Colonic mucosa (tissue), 4 donors: ENCODE data around the gene ACCSL. TPM values are rescaled to one million over a fixed set of nuclear protein-coding genes. Genes with fewer than 3 reads are reported as not detected.

Source experiments
- DNase-seq: peaks from one replicate; pipeline ENCODE4 v3.0.0-alpha.2; 2020
- H3K27ac ChIP-seq: fragments of 200-600 bp; one replicate; pipeline ENCODE4 v1.8.0; 2021
- H3K27me3 ChIP-seq: fragments of 200-600 bp; one replicate; pipeline ENCODE4 v1.8.0; 2021
- H3K36me3 ChIP-seq: fragments of 200-600 bp; one replicate; pipeline ENCODE4 v1.8.0; 2021
- H3K4me1 ChIP-seq: fragments of 200-600 bp; one replicate; pipeline ENCODE4 v1.8.0; 2021; ENCODE audit warnings: mild to moderate bottlenecking
- H3K4me3 ChIP-seq: fragments of 200-600 bp; one replicate; pipeline ENCODE4 v1.8.0; 2021
- H3K9ac ChIP-seq, 2 donors: one replicate each; pipeline ENCODE4 v1.7.0; 2013; ENCODE audit warnings: control low read depth in 2 of 2, low read depth in 2 of 2, low read length in 2 of 2
- H3K9me3 ChIP-seq: fragments of 200-600 bp; one replicate; pipeline ENCODE4 v1.8.0; 2021
- CTCF ChIP-seq: fragments of 200-600 bp; IDR thresholded peaks from one replicate; pipeline ENCODE4 v1.8.0; 2022; ENCODE audit warnings: antibody characterized with exemption, mild to moderate bottlenecking
- intact Hi-C: fragments of 100-400 bp; cut with DNase I; formaldehyde crosslinking; loops from one replicate; pipeline ENCODE4 v1.14.1; 2022
- total RNA-seq, 2 donors: library from RNA; stranded (reverse); fragmentation: NEBNext Ultra II Directional in 1 of 2; extraction: Animal tissue kit (Norgen Biotek cat#: 25700) in 1 of 2; gene quantifications; one replicate each; pipeline ENCODE4 v1.2.1, GENCODE V29; 2021
- donor health status: healthy.
- donor health status: DM: no; HTN: no; CAD: no.
- donor health status: DM: no; HTN: no; CAD: no.

The ACCSL gene
- total RNA-seq, 2 donors from 2014 or later, result not detected

- H3K9me3 ChIP-seq, result no peaks in the 10 kb centered on the region
- DNase-seq, result no peak
- H3K36me3 ChIP-seq, result no peaks in the 10 kb centered on the region
- H3K4me3 ChIP-seq, result no peak overlapping the region
- no peak for TF ChIP-seq CTCF
- no peak overlapping the region for H3K27ac ChIP-seq
- intact Hi-C loops, result no loop called here
- H3K27me3 ChIP-seq, result no peaks in the 10 kb centered on the region
- H3K4me1 ChIP-seq, result no peaks in the 10 kb centered on the region
- no peak overlapping the region for H3K9ac ChIP-seq
Measured at GRCh38 chr11:44033411-44033850, 14.3 kb upstream of the ACCSL start.

DNA sequence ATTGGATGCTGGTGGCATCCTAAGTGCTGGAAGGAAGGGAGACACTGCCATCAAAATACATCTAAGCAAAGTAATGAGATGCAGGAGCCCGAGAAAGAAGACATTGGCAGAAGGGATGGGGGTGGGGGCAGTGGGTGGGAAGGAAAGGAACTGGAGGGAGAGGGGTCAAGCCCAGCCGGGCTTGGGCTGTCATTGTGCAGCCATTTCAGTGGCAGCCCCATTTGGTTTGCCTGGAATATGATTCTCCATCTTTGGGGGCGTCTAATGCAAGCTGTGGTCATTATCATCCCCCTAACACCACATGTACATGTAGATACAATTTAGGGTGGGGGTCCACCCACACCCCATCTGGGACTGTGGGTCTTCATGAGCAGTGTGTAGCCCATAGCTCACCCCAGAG lies 13.9 kb upstream of the ACCSL start:
- Histone ChIP-seq H3K9ac (no peak overlapping the region), H3K36me3 (no peaks in the 10 kb centered on the region), H3K27ac (no peak overlapping the region), H3K9me3 (no peaks in the 10 kb centered on the region), H3K4me3 (no peak overlapping the region), H3K4me1 (no peaks in the 10 kb centered on the region), H3K27me3 (no peaks in the 10 kb centered on the region)
- intact Hi-C loops, result no loop called here
- no peak for DNase-seq
- no peak for TF ChIP-seq CTCF

GRCh38 chr11:44034639-44035038 lies 13.1 kb upstream of the ACCSL start:
- Histone ChIP-seq H3K27ac (no peak overlapping the region), H3K27me3 (no peaks in the 10 kb centered on the region), H3K4me3 (no peak overlapping the region), H3K4me1 (no peaks in the 10 kb centered on the region), H3K36me3 (no peaks in the 10 kb centered on the region), H3K9ac (no peak overlapping the region), H3K9me3 (no peaks in the 10 kb centered on the region)
- DNase-seq, result no peak
- no peak for TF ChIP-seq CTCF
- intact Hi-C loops, result loop anchor here (5.0 kb wide), 2 partner anchors 92 to 137 kb away; partner anchors contain the start of gene C11orf96

DNA sequence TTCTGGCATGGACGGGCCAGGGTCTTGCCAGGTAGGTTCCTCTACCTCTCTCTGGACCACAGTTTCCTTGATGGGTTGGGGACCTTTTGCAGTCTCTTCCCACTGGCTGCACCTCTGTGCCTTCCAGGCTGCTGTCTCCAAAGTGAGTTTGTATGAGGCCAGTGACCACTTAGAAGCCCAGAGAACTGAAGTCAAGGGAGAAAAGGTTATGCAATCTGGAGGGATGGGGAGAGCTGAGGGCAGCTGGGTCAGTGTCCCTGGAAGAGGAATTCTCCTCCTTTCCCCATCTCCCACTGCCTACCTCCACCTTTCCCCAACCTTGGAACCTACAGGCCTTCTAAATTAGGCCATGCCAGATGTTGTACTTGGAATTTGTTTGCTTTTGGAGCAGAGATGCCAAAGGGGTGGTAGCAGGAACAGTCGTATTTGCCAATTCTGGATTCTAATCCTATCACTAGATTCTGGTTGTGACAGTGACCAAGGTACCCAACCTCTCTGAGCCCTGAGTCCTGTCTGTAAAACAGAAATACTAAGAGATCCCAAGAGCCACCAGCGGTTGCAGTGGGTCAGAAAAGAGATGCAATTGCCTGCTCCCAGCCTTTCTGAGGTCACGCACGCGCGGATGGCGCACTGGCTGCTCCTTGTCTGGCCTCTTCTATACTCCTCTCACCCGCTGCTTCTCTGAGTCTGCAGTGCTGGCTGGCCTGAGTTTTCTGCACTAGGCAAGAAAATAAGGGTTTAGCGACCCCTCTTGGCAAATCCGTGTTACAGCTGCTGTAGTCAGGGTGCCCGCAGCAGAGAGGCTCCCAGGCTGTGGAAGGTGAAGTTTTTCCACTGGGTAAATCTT lies 10.7 kb upstream of the ACCSL start:
- no peaks in the 10 kb centered on the region for H3K9me3 ChIP-seq
- DNase-seq, result peak; percentile 59
- no peak overlapping the region for H3K4me3 ChIP-seq
- no peaks in the 10 kb centered on the region for H3K27me3 ChIP-seq
- no peak overlapping the region for H3K27ac ChIP-seq
- intact Hi-C loops, result loop anchor here (5.0 kb wide), 2 partner anchors 95 to 140 kb away; partner anchors contain the start of gene C11orf96
- H3K9ac ChIP-seq, result no peak overlapping the region
- H3K4me1 ChIP-seq, result no peaks in the 10 kb centered on the region
- peak; percentile 65 for TF ChIP-seq CTCF
- H3K36me3 ChIP-seq, result no peaks in the 10 kb centered on the region

DNA sequence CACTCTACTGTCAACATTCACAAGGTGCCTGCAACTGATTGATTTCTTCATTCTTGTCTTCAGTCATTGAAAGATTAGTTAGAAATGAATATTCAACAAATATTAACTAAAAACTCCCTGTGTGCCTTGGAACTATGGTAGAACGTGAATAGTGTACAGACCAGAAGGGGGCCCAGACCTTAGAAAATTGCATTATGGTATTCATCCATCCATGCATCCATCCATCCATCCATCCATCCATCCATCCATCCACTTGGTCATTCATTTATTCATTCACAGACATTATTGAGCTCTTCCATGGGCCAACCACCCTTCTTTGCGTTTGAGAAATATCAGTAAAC lies 10.2 kb upstream of the ACCSL start:
- no peak overlapping the region for H3K4me3 ChIP-seq
- TF ChIP-seq CTCF, result no peak
- no peak overlapping the region for H3K27ac ChIP-seq
- H3K4me1 ChIP-seq, result no peaks in the 10 kb centered on the region
- no peaks in the 10 kb centered on the region for H3K9me3 ChIP-seq
- intact Hi-C loops, result loop anchor here (5.0 kb wide), 2 partner anchors 95 to 140 kb away; partner anchors contain the start of gene C11orf96
- no peak overlapping the region for H3K9ac ChIP-seq
- DNase-seq, result no peak
- no peaks in the 10 kb centered on the region for H3K36me3 ChIP-seq
- H3K27me3 ChIP-seq, result no peaks in the 10 kb centered on the region
